GM19043 (cell line): ENCODE data around the gene AWAT1.
"Not testable (repeated sequence)": the region's sequence is repeated elsewhere in the genome, so short reads cannot be mapped to it uniquely, and the experiment has no call there.

Source experiments
- ATAC-seq: cut with Tn5 transposase; IDR thresholded peaks from one replicate; pipeline ENCODE4 v1.9.1; 2021; ENCODE audit warnings: low read depth; ENCODE audit not compliant: unreplicated experiment

The AWAT1 gene

DNA sequence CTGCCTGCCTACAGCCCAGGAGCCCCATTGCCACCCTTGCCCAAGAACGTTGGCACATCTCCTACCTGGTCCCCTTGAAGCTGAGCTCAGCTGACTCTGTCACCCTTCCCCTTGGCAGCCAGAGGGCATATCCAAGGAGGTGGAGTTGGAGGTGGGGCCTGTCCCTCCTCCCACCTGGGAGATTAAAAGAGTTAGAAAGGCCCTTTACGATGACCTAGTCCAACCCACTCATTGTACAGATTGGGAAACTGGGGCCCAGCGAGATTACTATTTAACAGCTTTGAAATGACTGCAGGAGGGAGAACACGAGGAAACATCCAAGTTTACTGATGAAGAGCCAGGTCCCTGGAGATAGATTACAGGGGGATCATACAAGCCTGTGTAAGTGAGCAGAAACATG is 25.6 kb downstream of the AWAT1 start, which contains the start of gene P2RY4:
P2RY4 (minus strand) TSS at position 101 of the 400 bp plus-strand sequence. CDS start 580 bp downstream, outside the sequence.
- ATAC-seq: no peak

DNA sequence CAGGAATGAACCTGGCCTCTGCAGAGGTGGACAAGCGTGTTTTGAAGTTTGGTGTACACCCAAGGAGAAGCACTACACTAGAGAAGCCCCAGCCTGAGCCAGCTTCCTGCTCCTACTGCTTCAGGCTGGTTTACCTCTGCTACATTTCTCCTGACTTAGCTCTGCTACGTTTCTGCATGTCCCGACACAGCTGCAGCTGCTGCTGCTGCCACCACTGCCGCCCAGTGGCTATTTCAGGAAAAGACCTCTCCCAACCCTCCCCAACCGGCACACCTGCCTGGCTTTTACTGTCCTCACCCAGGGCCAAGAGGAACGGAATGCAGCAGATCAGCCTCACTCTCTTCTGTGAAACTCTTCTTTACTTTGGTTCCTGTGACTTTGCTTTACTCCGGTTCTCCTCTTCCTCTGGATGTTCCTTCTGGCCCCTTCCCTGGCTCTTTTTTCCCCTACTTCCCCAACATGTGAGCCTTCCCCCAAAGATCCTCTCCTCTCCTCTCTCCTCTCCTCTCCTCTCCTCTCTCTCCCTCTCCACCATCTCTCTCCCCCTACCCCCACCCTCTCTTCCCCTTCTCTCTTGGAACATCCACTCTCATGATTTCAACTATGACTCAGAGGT is 28.6 kb downstream of the AWAT1 start:
- ATAC-seq: peak; percentile 63

DNA sequence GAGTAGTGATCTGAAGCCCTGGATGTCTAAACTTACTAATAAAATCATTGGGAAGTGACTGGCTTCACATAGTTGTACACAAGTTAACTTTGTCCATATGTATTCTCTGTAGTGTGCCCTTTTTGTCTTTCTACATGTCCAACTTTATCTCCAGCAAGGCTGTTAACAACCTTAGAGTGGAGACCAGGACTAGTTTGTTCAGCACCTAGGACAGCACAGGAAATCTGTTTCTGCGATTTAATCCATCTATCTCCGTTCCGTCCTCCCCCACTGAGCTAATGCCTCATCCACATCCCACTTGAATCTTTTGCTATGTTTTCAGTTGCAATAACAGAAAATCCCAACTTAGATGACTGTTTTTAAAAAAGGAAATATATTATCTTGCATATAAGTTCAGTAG is 30.3 kb downstream of the AWAT1 start:
- ATAC-seq: no peak

GRCh38 chrX:70268034-70268433 is 33.6 kb downstream of the AWAT1 start, which contains the start of gene ARR3:
Gene ARR3 (plus strand): TSS chrX:70268334. CDS start chrX:70269386, 1,052 bp downstream.
- no peak for ATAC-seq

DNA sequence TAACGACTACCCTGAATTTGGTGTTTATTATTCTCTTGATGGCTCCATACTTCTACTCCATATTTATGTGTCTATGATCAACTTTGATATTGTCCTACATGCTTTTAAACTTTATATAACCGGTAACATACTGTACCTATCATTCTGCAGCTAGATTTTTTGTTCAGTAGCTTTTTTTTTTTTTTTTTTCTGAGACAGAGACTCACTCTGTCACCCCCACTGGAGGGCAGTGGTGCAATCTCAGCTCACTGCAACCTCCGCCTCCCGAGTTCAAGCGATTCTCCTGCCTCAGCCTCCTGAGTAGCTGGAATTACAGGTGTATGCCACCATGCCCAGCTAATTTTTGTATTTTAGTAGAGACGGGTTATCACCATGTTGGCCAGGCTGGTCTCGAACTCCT is 39.6 kb downstream of the AWAT1 start:
- not testable (repeated sequence) for ATAC-seq

DNA sequence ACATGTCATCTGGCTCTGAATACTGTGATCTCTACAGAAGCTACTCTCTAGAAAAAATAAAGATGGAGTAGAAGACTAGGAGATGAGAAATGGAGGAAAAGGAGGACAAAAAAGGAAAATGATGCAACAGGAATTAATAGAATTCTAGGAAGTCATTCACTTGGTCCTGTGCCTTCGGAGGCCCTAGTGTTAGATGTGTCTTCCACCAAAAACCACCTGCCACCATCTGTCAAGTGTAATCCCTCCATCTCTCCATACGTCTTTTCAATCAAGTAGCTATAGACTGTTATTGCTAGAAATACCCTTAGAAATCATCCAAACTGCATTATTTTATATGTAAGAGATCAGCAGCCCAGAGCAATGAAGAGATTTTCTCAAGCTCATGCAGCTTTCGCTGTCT is 44.6 kb downstream of the AWAT1 start:
- ATAC-seq: no peak

GRCh38 chrX:70280573-70280972 is 46.1 kb downstream of the AWAT1 start:
- no peak for ATAC-seq

DNA sequence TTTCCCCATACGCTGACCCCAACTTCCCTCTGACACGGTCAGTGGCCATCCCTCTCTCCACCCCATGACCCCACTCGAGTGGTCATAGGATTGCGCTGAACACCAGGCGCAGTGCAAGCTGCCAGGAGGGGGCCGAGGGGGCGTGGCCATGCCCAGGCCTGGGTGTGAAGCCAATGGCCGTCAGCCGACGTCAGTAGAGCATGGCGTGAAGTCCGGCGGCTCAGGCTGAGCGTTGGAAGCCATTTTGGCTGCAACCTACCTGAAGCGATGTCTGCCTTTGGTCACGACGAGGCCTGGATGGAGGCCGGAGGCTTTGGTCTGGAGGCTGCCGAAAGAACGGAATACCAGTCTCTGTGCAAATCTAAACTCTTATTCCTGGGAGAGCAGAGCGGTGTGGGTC is 47.5 kb downstream of the AWAT1 start, which contains the start of gene RAB41:
RAB41 (plus strand) TSS at position 222 of the 400 bp plus-strand sequence; CDS start at position 268, 46 bp downstream.
- no peak for ATAC-seq

GRCh38 chrX:70289168-70289792 is 54.8 kb downstream of the AWAT1 start:
- no peak for ATAC-seq
